Forelimb muscle (tissue), 1 donor: ENCODE results near the gene ARHGAP5. TPM values are rescaled to one million over a fixed set of nuclear protein-coding genes. Genes with fewer than 3 reads are reported as not detected.

ENCODE experiments used
- DNase-seq: peaks from one replicate; pipeline ENCODE4 v3.0.0-alpha.2; 2013; ENCODE audit warnings: low read depth
- polyA plus RNA-seq: library from polyadenylated mRNA; unstranded; fragments of 120-200 nt; gene quantifications from one replicate; pipeline ENCODE4 v1.2.1, GENCODE V29; 2013; ENCODE audit not compliant: insufficient read length

ARHGAP5 gene
- polyA plus RNA-seq, 1 donor: 38.6 TPM

DNA sequence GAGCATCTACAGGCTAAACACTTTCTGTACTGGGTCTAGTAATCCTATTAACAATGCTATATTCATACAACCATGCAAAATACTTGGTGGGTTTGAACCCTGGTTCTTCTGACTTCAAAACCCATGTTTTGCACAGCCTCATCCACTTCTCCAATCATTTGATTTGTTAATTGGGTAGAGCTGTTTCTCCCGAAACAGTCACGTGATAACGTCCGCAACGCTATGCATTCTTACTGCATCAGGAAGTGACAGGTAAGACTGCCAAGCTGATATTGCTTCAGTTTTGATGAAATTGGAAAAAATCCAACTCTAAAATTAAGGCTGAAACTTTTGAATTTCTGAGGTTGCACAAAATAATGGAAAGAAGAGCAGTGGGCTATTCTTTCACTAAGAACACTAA is 94.4 kb downstream of the ARHGAP5 start:
- DNase-seq: no peak

DNA sequence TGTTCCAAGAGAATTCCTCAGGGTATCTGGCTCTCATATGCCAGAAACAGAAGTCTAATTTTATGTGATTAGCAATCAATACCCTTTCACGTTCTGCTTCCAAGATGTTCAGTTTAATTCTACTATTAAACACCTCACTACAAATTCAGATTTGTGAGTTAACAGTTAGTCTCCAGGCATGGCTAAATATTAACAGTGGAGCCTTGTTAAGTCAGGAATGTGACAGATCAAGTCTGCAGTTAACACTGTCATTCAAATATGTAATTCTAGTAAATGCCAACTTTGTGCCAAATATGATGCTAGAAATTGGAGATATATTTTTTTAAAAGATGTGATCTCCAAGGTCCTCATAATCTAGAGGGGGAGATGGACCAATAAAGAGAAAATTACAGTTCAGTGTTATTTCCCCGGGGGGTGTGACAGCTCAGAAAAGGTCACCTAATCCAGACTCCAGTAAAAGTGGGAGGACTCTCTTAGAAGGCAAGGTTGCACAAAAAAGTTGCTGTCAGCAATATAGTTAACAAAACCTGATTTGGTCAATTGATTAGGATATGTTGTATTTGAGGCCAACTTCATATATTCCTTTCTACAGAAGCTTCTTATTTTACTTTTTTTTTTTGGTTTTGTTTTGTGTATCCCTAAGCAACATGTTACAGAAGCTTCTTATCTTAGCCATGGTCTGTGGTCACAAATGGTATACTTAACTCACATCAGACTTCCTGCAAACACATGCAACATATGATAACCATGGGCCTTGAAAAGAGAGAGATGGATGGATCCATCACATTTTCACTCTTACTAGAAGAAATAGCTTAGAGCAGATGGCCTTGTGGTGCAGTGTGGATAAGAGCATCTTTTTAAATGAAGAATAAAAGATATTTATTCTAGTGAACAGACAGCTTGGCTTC is 106.3 kb downstream of the ARHGAP5 start:
- DNase-seq: no peak

DNA sequence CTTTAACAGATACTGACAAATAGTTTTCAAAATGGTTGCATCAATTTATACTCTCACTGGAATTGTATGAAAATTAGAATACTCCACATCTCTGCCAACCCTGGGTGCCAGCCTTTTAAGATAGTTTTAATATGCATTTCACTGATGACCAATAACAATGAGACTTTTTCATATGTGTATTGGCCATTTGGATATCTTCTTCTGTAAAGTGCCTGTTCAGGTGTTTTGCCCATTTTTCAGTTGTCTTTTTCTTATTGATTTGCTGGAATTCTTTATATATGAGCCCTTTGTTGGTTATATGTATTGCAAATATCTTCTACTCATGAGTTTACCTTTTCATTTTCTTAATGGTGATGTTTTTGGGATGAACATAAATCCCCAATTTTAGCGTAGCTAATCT is 108.0 kb downstream of the ARHGAP5 start:
- no peak for DNase-seq

DNA sequence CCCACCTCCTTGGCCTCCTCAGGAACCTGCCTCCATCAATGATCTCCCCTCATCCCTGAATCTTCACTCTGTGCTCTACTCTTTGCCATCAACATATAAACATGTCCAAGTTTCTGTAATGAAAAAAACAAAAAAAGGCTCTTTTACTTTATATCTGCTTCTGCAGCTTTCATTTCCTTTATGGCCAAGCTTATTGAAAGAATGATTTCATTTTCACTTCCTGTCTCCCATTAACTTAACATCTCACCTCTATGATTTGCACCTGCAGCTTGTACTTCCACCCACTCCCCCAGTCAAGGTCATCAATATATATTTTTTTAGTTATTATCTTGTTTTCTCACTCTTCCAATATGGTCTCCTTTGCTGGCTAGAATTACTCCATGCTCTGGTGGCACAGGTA is 109.1 kb downstream of the ARHGAP5 start:
- DNase-seq: no peak

DNA sequence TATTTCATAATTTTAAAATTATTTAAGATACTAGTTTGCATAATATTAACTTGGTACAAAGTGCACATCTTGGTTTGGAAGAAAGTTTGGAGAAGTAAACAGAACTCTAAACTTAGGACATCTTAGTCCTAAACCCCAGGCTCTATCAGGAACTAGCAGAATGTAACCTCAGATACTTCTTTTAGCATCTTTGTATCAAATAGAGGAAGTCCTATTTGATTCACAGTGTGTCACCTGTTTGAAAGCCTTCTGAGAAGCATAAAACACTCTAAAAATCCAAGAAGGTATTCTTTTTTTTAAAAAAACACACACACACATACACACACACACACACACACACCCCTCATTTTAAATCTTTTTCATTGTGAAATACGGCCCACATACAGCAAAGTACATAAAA is 112.7 kb downstream of the ARHGAP5 start:
- DNase-seq: no peak

DNA sequence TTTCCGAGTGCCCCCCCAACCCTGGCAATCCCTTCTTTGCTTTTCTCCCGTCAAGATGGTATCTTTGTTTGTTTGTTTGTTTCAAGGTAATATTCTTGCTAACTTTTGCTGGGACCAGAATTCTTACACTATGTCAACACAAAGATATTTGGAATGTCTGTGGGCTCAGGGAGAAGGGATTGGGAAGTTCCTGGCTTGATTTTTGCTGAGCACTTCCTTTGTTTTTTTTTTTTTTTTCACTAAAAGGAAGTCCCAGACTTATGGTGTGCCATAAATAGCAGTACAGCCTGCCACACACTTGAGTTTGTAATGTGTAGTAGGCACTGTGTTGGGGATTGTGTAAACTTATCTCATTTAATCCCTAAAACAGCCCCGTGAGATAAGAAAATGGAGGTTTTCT is 113.6 kb downstream of the ARHGAP5 start:
- DNase-seq: no peak

DNA sequence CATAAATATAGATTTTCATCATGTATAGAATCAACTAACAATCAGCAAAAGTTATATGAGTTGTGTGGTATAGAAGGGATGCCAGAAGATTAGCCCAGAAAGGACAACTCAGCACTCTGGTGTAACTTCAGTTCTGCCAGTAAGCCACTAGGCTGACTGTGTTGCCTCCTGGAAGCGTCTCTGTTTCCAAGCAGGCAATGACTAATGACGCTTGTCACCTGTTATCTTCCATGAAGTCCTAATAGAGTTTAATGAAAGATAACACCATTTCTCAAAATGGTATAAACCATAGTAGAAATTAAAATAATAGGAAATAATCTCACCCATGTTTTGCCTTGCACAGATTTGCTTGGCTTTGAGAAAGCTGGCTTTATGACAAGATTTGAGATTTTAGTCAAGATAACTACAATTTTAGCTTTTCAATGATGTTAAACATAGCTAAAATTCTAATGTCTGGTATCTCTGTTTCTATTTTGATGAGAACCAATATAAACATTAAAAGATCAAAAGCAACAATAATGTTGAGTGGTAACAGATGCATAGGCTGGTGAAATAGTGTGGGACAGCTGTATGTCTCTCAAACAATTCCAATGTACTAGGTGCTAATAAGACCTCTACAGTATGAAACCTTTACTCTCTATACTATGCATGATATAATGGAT is 115.7 kb downstream of the ARHGAP5 start:
- DNase-seq: no peak

DNA sequence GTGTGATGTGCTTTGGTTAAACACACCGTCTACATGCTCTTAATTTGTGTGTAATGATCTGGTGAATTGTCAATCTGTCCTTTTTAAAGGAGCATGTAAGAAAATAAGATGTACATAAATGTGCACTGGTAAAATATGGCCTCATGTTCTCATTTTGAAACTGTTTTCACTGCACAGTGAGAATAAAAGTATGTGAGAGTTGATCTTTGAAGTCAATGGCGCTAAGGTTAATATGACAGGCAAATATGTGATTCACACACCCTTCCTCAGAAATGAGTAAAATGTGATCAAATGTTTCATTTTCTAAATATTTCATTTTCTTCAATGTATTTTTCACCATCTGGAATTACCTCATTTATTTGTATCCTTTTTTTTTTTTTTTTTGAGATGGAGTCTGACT is 116.4 kb downstream of the ARHGAP5 start:
- DNase-seq: no peak

DNA sequence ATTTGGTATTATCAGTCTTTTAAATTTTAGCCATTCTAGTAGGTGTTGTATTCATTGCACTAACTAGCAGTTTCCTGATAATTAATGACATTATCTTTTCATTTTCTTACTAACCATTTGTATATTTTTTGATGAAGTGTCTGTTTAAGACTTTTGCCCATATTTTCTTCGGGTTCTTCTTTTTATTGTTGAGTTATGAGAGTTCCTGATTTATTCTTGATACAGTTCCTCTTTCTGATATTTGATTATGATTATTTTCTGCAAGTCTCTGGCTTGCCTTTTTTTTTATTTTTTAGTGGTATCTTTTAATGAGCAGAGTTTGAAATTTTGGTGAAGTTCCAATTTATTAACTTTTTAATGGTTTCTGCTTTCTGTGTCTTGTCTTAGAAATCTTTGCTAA is 118.5 kb downstream of the ARHGAP5 start:
- no peak for DNase-seq

DNA sequence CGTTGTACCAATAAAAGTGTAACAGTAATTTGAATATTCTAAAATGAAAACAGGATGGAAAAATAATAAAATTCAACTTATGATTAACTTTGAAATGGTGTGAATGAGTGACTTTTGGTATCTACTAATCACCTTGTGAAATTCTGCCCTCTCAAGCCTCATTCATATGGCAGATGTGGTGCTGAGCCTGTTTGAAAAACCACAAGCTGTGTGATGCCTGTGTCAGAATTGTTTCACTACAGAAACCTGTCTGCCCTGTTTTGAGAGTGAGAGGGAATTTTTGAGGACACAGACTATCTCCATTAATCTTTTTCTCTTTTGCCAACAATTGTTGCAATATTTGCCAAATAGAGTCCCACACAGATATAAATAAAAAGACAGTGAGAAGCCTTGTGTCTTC is 120.8 kb downstream of the ARHGAP5 start:
- no peak for DNase-seq

DNA sequence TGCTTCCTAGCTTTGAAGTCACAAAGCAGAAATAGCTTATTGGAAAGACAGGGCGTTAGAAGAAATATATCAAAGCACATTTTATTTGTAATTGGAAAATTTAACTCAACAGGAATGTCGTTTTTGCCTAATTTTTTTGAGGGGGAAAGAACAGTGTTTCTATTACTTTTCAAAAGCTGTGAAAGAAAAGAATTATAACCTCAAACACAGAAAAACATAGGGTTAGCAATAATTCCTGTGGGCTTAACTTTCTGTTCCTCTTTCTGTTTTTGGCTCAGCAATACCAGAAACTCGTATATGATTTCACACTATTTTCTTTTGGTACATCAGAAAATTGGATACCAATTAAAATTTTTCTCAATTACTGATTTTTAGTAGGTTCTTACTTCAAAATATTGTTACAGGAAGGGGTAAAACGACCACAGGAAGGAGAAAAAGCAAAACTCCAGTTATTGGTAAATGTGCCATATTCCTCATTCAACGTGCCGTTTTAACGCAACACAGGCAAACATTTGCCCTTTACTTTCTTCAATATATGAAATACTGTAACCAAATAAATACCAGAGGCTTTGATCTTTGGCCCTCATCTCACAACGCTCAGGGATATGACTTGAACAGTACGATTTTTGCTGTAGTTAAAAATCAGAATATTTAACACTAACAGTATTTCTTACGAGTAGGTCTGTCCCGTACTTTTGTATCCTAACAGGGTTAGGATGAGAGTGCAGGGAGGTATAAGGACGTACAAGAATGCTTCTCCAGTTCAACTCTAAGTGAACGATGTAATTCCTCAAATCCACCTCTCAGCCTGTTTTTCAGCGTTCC is 123.5 kb downstream of the ARHGAP5 start:
- DNase-seq: no peak

DNA sequence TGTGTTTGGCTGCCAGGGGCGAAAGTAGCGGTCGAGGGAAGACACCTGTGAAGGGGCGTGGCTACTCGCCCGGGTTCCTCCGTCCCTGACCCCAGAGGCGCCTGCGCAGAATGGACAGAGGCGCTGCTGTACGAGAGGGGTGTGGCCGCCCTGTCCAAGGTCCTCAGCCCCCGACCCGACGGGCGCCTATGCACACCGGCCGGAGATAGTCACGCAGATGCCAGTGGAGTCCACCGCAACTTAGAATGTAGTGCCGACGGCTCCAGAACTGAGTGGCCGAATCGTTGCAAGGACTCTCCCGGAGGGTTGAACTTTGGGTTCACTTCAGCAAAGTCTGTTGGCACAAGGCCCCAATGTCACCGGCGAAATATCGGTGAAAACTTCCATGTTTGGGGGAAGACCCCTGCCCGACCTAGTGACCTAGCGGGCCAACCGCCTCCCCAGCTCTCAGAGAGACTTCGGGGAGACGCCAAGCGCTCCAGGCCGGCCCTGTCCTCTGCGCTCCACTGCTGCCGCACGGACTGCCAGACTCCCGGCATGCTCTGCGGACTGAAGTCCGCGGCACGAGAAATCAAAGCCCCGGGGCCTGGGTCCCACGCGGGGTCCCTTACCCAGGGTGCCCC is 124.2 kb downstream of the ARHGAP5 start:
- DNase-seq: peak; percentile 49

DNA sequence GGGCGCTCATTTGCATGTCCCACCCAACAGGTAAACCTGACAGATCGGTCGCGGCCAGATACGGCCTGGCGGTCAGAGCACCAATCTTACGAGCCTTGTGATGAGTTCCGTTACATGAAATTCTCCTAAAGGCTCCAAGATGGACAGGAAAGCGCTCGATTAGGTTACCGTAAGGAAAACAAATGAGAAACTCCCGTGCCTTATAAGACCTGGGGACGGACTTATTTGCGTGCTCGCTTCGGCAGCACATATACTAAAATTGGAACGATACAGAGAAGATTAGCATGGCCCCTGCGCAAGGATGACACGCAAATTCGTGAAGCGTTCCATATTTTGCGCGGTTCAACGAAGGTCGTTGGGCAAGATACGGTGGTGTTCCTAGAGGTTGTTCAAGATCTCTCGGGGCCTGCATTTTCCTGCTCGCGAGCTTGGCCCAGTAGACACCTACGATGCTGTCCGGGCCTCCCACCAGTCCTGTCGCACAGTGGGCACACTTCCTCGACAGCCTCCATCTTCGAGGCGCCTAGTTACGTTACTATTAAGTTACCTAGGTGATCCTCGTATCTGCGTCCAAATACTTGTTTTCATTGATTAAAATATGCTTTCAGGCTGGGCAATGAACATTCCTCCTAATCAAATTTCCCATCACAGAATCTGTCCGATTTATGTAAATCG is 124.8 kb downstream of the ARHGAP5 start, which contains the start of gene RNU6-7:
TSS of gene RNU6-7 (plus strand) at position 230 of the 675 bp plus-strand sequence.
- DNase-seq: no peak

DNA sequence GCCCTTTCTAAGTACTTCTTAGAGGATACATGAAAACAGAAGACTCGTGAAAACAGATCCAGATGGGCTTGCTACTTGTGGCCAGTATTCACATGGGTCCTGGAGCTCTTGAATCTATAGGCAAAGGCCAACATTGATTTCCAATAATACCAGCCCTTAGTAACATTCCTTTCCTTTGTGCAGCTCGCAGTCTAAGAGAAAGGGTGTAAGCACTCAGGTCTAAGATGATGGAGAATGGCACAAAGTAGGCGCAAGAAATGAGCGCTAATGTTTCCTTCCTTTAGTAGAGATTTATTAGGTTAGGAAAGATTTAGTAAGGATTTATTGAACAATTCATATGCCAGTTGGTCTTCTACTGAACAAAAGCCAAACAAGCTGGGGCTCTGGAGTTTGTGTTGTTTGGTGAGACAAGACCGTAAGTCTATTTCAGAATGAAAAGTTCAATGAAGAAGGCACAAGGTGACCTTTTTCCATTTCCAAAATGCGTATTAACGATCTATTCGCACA is 125.4 kb downstream of the ARHGAP5 start:
- DNase-seq: peak; percentile 6

DNA sequence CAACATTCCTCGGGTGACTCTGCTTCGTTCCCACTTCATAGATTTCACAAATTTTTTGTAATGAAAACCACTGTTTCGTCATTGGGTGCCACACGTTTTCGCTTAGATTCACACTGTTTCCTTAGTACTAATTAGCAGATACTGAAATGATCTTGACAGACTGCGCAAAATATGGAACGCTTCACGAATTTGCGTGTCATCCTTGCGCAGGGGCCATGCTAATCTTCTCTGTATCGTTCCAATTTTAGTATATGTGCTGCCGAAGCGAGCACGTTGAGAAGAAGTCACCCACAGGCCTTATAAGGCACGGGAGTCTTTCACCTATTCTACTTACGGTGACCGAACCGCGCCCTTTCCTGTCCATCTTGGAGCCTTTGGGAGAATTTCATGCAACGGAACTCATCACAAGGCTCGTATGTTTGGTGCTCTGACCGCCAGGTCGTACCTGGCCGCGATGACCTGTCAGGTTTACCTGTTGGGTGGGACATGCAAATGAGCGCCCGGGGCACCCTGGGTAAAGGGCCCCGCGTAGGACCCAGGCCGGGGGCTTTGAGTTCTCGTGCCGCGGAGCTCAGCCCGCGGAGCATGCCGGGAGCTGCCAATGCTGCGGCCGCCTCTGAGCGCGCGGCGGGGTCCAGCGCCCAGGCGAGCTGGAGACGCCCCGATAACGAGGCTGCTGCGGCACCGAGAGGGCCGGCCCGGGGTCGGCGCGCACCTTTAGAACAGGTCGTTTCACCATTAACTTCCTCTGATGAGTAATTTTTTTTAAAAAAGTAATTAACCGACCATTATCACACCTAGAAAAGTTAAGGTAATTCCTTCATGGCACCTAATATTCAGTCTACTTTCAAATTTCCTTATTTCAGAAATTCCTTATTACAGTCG is 126.1 kb downstream of the ARHGAP5 start, which contains the start of gene RNU6-8:
TSS of gene RNU6-8 (minus strand) at position 272 of the 885 bp plus-strand sequence.
- DNase-seq: peak; percentile 55

DNA sequence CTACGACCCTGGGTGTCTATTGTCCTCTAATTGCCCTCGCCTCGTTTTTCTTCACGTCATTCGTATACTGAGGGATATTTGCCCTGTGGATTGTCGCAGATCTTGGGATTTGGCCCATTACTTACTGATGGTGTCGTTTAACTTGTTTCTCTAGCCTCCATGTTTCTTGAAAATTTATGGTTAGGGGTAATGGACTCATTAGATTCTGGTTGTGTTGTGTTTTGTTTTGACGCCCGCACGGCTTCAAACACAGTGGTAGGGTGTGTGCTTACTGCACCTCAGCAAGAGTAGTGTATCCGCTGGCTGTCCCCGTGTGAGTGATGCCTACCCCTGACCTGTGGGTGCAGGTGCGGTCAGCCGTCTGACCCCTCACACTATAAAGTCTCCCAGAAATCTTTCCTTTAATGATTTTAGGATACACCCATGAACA is 126.8 kb downstream of the ARHGAP5 start:
- no peak for DNase-seq

DNA sequence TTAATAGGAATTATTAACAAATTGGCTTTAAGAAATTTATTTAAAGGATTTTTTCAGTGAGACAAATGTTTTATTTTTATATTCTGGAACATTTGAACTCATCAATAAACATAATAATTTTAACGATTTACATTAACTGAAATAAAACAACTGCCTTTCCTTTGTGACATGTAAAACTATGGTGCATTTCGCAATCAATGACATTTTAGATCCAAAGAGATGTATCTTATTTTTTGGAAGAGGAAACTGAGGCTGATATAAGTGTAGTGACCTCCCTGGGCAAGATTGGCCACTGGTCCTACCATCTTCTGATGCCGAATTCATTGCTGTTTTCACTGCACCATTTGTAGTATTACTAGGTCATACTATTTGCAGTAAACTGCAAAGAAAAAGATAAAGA is 128.4 kb downstream of the ARHGAP5 start:
- DNase-seq: no peak

DNA sequence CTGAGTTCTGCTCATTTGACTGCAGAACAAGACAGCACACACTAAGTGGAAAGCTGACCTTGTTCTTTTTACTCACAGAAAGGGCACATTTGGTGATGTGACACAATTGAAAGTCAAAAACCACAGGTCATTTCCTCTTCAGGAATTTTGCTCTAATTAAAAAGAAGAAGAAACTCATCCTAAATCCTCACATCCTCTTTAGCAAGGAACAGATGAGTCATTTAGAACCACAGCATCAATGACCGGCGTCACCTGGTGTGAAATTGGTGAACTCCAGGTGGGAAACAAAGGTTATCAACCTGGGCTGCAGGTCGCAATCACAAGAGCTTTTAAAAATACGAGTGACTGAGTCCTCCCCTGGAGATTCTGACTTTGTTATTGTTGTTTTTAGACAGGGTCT is 128.9 kb downstream of the ARHGAP5 start:
- no peak for DNase-seq

DNA sequence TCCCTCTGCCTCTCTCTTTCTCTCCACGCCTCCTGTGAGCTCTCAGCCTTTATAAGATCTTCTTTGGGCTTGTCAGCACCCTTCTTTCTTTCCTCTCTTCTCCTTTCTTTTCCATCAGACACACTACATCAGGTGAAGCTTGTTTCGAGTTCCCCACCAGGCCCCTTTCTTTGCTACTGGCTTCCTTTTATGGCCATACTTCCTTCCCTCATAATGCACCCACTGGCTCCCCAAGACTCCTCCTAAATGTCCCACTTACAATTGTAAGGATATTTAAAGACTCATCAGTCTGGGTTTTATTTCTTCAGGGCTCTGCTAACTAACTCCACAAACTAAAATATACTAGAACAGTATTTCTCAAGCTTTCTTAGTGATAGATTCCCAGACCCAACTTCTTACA is 129.4 kb downstream of the ARHGAP5 start:
- DNase-seq: no peak

DNA sequence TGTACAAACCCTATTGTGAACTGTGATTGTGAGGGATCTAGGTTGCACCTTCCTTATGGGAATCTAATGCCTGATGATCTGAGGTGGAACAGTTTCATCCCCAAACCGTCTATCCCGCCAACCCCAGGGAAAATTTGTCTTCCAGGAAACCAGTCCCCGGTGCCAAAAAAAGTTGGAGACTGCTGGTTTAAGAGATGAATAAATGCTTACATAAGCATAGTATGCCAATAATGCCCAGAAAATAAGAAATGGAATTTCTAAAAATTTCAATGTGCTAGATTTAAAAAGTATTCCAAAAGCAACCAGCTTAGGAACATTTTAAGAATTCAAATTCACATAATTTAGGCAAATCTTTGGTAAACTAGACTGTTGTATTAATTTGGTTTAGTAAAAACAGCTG is 131.4 kb downstream of the ARHGAP5 start:
- no peak for DNase-seq
